H1 (cell line): ENCODE measurements around the gene RNF212.

Source experiments
- CTCF ChIP-seq, 3 experiments: IDR thresholded peaks; 1 replicate in 2 of 3; 2 replicates in 1 of 3; pipeline versions ENCODE4 v1.5.1 to v1.6.1; 2011; ENCODE audit warnings: low read length in 3 of 3, mild to moderate bottlenecking in 3 of 3, inconsistent platforms in 2 of 3, low read depth in 1 of 3, moderate library complexity in 1 of 3; ENCODE audit not compliant: insufficient read depth in 1 of 3; ENCODE audit errors: control extremely low read depth in 1 of 3
- EZH2 ChIP-seq: fragments of 200-600 bp; sonication (generic); IDR thresholded peaks from 2 replicates; pipeline ENCODE4 v1.7.1; 2012; ENCODE audit warnings: low read depth, mild to moderate bottlenecking, moderate library complexity, low read length, inconsistent platforms; ENCODE audit not compliant: severe bottlenecking
- GABPA ChIP-seq: IDR thresholded peaks from 2 replicates; pipeline ENCODE4 v1.6.1; 2011; ENCODE audit warnings: mild to moderate bottlenecking, low read length, moderate library complexity, borderline replicate concordance; ENCODE audit not compliant: insufficient read depth
- GTF2F1 ChIP-seq: IDR thresholded peaks from 2 replicates; pipeline ENCODE4 v1.6.1; 2012; ENCODE audit warnings: low read depth, low read length, improper control_type of control experiment, borderline replicate concordance
- HDAC6 ChIP-seq: IDR thresholded peaks from one replicate; pipeline ENCODE4 v1.7.1; 2012; ENCODE audit warnings: low read depth, mild to moderate bottlenecking, inconsistent platforms, low read length, moderate library complexity
- JUN ChIP-seq: IDR thresholded peaks from 2 replicates; pipeline ENCODE4 v1.6.1; 2011; ENCODE audit warnings: low read depth, mild to moderate bottlenecking, improper control_type of control experiment, low read length
- KDM5A ChIP-seq: fragments of 200-600 bp; IDR thresholded peaks from 2 replicates; pipeline ENCODE4 v1.7.1; 2012; ENCODE audit warnings: mild to moderate bottlenecking, low read length, inconsistent platforms, mixed read lengths
- POLR2A ChIP-seq, 2 experiments: IDR thresholded peaks; 1 replicate in 1 of 2; 2 replicates in 1 of 2; pipeline ENCODE4 v1.6.1; 2011; ENCODE audit warnings: low read depth in 2 of 2, low read length in 2 of 2, mild to moderate bottlenecking in 2 of 2; ENCODE audit errors: control extremely low read depth in 1 of 2
- POLR2AphosphoS5 ChIP-seq: IDR thresholded peaks from 2 replicates; pipeline ENCODE4 v1.6.1; 2011; ENCODE audit warnings: low read depth, low read length
- RFX5 ChIP-seq: IDR thresholded peaks from 2 replicates; pipeline ENCODE4 v1.6.1; 2011; ENCODE audit warnings: low read depth, low read length, improper control_type of control experiment, borderline replicate concordance
- SRF ChIP-seq: IDR thresholded peaks from 2 replicates; pipeline ENCODE4 v1.6.1; 2011; ENCODE audit warnings: mild to moderate bottlenecking, low read depth, low read length, moderate library complexity
- TF ChIP-seq, protein P1 (sequence below): IDR thresholded peaks from 2 replicates; pipeline ENCODE4 v1.6.1; 2012; ENCODE audit warnings: inconsistent platforms

DNA sequence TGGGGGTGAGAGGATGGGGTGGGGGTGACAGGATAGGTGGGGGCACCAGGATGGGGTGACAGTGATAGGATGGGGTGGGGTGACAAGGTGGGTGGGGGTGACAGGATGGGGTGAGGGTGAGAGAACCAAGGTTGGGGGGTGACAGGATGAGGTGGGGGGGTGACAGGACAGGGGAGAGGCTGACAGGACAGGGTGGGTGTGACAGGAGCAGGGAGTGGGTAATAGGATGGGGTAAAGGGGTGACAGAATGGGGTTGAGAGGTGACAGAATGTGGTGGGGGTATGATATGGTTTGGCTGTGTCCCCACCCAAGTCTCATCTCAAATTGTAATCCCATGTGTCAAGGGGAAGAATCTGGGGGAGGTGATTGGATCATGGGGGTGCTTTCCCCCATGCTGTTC is 26.0 kb downstream of the RNF212 start:
- no peak for TF ChIP-seq JUN
- TF ChIP-seq RFX5: no peak
- TF ChIP-seq CTCF (IDR thresholded peaks at IDR 0.05; ENCODE audit: control extremely low read depth in 1 of 3, insufficient read depth in 1 of 3, low read depth in 1 of 3, low read length in 3 of 3): no peak
- TF ChIP-seq POLR2A (IDR thresholded peaks at IDR 0.05; ENCODE audit: control extremely low read depth in 1 of 2, low read depth in 2 of 2, low read length in 2 of 2): no peak
- TF ChIP-seq SRF: no peak
- TF ChIP-seq GABPA: no peak
- no peak for TF ChIP-seq GTF2F1
- no peak for TF ChIP-seq HDAC6
- TF ChIP-seq EZH2: no peak
- no peak for TF ChIP-seq POLR2AphosphoS5
- no peak for TF ChIP-seq KDM5A
- TF ChIP-seq, protein P1, sequence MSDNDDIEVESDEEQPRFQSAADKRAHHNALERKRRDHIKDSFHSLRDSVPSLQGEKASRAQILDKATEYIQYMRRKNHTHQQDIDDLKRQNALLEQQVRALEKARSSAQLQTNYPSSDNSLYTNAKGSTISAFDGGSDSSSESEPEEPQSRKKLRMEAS: no peak
